Measurements from ENCODE around the gene ZNF408.

The ZNF408 gene

GRCh38 chr11:46722566-46723358 is 21.9 kb downstream of the ZNF408 start:
- peaks cover 6% of the 10 kb centered on the region for H3K4me1 Mint-ChIP-seq (ENCODE audit: low read depth)
- no peak overlapping the region for H3K27ac Mint-ChIP-seq
- H3K36me3 Mint-ChIP-seq (ENCODE audit: low read depth) = no peaks in the 10 kb centered on the region
- no peaks in the 10 kb centered on the region for H3K9me3 Mint-ChIP-seq
- no peak overlapping the region for H3K4me3 Mint-ChIP-seq
- peaks cover 5% of the 10 kb centered on the region for H3K27me3 Mint-ChIP-seq (ENCODE audit: low read depth)

DNA sequence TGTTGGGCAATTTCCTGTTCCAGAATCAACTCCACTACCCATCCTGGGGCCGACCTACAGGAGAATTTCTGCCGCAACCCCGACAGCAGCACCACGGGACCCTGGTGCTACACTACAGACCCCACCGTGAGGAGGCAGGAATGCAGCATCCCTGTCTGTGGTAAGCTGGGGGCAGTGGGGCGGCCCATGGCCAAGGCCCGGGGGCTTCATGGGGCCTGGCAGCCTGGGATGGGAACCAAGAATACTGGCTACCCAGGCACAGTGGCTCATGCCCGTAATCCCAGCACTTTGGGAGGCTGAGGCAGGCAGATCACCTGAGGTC is 22.5 kb downstream of the ZNF408 start:
- no peak overlapping the region for H3K4me3 Mint-ChIP-seq
- H3K27me3 Mint-ChIP-seq (ENCODE audit: low read depth) = peaks cover 5% of the 10 kb centered on the region
- H3K4me1 Mint-ChIP-seq (ENCODE audit: low read depth) = peaks cover 3% of the 10 kb centered on the region
- no peaks in the 10 kb centered on the region for H3K9me3 Mint-ChIP-seq
- no peak overlapping the region for H3K27ac Mint-ChIP-seq
- no peaks in the 10 kb centered on the region for H3K36me3 Mint-ChIP-seq (ENCODE audit: low read depth)

DNA sequence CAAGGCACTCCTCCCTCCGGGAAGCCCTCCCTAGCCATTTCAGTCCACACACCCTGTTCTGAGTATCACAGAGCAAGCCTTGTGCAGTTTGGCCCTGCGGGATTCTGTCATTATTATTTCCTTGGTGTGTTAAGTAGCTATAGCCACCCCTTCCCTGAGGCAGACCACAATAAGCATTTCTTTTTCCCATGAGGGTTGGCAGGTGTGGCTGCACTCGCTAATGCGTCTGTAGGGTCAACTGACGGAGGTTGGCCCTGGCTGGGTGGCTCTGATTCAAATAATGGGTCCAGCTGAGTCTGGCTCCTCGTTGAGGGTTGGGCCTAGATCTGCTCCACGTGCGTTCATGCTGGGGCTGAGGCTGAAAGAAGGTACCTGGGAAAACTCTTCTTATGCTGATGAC is 23.3 kb downstream of the ZNF408 start:
- Mint-ChIP-seq H3K27ac (no peak overlapping the region), H3K9me3 (no peaks in the 10 kb centered on the region), H3K4me3 (no peak overlapping the region), H3K27me3 (ENCODE audit: low read depth) (peaks cover 5% of the 10 kb centered on the region), H3K4me1 (ENCODE audit: low read depth) (no peaks in the 10 kb centered on the region), H3K36me3 (ENCODE audit: low read depth) (no peaks in the 10 kb centered on the region)

DNA sequence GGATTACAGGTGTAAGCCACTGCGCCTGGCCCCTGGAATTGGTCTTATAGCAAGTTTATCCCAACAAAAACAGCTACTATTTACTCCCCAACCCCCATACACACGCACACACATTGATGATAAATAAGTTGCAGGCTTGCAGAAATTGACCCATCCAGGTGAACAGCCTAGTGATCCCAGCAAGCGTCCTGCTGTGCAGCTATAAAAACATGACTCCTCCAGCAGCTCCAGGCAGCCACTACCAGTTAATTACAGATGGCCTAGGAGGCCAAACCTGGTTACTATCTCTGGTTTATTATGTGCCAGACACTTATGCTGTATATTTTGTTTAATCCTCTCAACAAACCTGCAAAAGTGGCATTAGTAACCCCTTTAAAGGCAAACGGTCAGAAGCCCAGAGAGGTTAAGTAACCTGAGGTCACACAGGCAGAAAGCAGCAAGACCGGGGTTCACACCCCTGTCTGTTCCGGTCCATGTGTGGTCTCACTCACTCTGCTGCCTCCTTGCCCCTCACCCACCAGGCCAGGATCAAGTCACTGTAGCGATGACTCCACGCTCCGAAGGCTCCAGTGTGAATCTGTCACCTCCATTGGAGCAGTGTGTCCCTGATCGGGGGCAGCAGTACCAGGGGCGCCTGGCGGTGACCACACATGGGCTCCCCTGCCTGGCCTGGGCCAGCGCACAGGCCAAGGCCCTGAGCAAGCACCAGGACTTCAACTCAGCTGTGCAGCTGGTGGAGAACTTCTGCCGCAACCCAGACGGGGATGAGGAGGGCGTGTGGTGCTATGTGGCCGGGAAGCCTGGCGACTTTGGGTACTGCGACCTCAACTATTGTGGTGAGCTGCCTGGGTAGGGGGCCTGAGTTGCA is 24.7 kb downstream of the ZNF408 start:
- Mint-ChIP-seq H3K27ac (no peak overlapping the region), H3K4me1 (ENCODE audit: low read depth) (no peaks in the 10 kb centered on the region), H3K4me3 (no peak overlapping the region), H3K27me3 (ENCODE audit: low read depth) (peaks cover 5% of the 10 kb centered on the region), H3K9me3 (no peaks in the 10 kb centered on the region), H3K36me3 (ENCODE audit: low read depth) (no peaks in the 10 kb centered on the region)

DNA sequence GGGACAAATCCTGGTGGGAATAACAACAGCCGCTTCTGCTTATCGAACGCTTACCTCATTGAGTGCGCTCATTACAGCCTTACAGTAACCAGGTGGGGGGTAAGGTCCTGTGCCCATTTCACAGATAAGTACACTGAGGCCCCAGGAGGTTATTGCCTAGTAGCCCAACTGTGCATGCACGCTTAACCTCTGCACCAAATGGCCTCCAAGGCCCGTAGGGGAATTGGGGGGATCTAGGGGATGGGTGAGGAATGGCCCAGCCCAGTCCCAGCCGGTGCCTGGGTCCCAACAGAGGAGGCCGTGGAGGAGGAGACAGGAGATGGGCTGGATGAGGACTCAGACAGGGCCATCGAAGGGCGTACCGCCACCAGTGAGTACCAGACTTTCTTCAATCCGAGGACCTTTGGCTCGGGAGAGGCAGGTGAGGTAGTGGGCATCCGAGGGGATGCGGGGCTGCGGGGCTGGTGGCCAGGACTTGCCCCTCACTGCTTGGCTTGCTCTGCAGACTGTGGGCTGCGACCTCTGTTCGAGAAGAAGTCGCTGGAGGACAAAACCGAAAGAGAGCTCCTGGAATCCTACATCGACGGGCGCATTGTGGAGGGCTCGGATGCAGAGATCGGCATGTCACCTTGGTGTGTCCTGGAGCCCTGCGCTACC is 25.5 kb downstream of the ZNF408 start:
- H3K9me3 Mint-ChIP-seq = no peaks in the 10 kb centered on the region
- H3K27ac Mint-ChIP-seq = no peak overlapping the region
- H3K27me3 Mint-ChIP-seq (ENCODE audit: low read depth) = peaks cover 2% of the 10 kb centered on the region
- no peaks in the 10 kb centered on the region for H3K4me1 Mint-ChIP-seq (ENCODE audit: low read depth)
- no peak overlapping the region for H3K4me3 Mint-ChIP-seq
- no peaks in the 10 kb centered on the region for H3K36me3 Mint-ChIP-seq (ENCODE audit: low read depth)

DNA sequence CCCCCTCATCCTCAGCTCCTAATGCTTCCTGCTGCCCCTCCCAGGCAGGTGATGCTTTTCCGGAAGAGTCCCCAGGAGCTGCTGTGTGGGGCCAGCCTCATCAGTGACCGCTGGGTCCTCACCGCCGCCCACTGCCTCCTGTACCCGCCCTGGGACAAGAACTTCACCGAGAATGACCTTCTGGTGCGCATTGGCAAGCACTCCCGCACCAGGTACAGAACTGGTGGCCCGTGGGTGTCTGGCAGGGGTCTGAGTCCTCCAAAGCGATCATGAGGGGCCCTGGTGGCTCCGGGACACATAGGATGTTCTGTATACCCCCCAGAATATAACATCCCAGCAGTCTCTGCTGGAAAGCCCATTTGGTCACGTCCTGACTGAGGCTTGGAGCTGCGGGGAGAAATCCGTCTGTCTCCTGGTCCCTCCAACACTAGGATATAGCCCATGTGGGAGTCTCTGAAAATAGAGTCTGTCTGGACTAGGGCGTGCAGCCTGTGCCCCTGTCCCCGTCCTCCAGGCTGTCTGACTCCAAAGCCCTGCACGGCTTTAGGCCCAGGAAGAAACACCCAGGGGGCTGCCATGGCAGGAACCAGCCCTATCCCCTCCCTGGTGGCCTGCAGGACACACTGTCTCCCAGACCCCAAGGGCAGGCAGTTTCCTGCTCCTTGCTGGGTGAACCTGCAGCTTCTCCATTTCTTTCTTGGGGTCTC is 27.3 kb downstream of the ZNF408 start:
- Mint-ChIP-seq H3K4me1 (ENCODE audit: low read depth) (no peaks in the 10 kb centered on the region), H3K4me3 (no peak overlapping the region), H3K36me3 (ENCODE audit: low read depth) (no peaks in the 10 kb centered on the region), H3K27ac (no peak overlapping the region), H3K27me3 (ENCODE audit: low read depth) (no peaks in the 10 kb centered on the region), H3K9me3 (no peaks in the 10 kb centered on the region)

DNA sequence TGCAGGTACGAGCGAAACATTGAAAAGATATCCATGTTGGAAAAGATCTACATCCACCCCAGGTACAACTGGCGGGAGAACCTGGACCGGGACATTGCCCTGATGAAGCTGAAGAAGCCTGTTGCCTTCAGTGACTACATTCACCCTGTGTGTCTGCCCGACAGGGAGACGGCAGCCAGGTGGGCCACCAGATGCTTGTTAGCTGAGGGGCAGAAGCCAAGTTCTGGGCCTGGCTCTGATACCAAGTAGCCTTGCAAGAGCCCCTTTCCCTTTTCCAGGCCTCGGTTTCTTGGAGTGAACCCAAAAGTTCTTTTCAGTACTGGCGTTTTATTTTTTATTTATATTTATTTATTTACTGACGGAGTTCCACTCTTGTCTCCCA is 27.8 kb downstream of the ZNF408 start:
- Mint-ChIP-seq H3K27me3 (ENCODE audit: low read depth) (no peaks in the 10 kb centered on the region), H3K4me1 (ENCODE audit: low read depth) (no peaks in the 10 kb centered on the region), H3K4me3 (no peak overlapping the region), H3K27ac (no peak overlapping the region), H3K9me3 (no peaks in the 10 kb centered on the region), H3K36me3 (ENCODE audit: low read depth) (no peaks in the 10 kb centered on the region)

- Mint-ChIP-seq H3K27ac (no peak overlapping the region), H3K4me1 (ENCODE audit: low read depth) (no peaks in the 10 kb centered on the region), H3K9me3 (no peaks in the 10 kb centered on the region), H3K4me3 (no peak overlapping the region), H3K27me3 (ENCODE audit: low read depth) (no peaks in the 10 kb centered on the region), H3K36me3 (ENCODE audit: low read depth) (no peaks in the 10 kb centered on the region)
Measured at GRCh38 chr11:46729110-46730027, 28.5 kb downstream of the ZNF408 start.

DNA sequence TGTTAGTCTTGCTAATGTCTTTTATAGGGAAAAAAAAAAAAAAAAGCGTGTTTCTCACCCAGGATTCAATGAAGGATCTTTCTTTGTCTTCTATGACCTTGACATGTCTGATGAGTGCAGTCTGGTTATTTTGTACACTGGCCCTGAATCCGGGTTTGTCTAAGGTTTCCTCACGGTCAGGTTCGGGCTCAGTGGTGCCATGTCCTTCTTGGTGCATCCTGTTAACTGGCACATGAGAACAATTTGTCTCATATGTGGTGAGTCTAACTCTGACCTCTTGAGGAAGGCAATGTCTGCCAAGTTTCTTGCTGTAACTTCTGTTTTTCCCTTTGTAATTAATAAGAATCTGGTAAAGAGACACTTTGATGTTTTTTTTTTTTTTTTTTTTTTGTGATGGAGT is 30.7 kb downstream of the ZNF408 start:
- Mint-ChIP-seq H3K4me3 (no peak overlapping the region), H3K9me3 (no peaks in the 10 kb centered on the region), H3K36me3 (ENCODE audit: low read depth) (no peaks in the 10 kb centered on the region), H3K27ac (no peak overlapping the region), H3K27me3 (ENCODE audit: low read depth) (no peaks in the 10 kb centered on the region), H3K4me1 (ENCODE audit: low read depth) (no peaks in the 10 kb centered on the region)

- Mint-ChIP-seq H3K36me3 (ENCODE audit: low read depth) (no peaks in the 10 kb centered on the region), H3K9me3 (no peaks in the 10 kb centered on the region), H3K4me1 (ENCODE audit: low read depth) (no peaks in the 10 kb centered on the region), H3K4me3 (no peak overlapping the region), H3K27ac (no peak overlapping the region), H3K27me3 (ENCODE audit: low read depth) (no peaks in the 10 kb centered on the region)
Measured at GRCh38 chr11:46733234-46733633, 32.4 kb downstream of the ZNF408 start.

GRCh38 chr11:46736146-46736545 is 35.3 kb downstream of the ZNF408 start:
- no peaks in the 10 kb centered on the region for H3K27me3 Mint-ChIP-seq (ENCODE audit: low read depth)
- H3K27ac Mint-ChIP-seq = no peak overlapping the region
- H3K9me3 Mint-ChIP-seq = no peaks in the 10 kb centered on the region
- H3K36me3 Mint-ChIP-seq (ENCODE audit: low read depth) = no peaks in the 10 kb centered on the region
- H3K4me3 Mint-ChIP-seq = no peak overlapping the region
- H3K4me1 Mint-ChIP-seq (ENCODE audit: low read depth) = no peaks in the 10 kb centered on the region

DNA sequence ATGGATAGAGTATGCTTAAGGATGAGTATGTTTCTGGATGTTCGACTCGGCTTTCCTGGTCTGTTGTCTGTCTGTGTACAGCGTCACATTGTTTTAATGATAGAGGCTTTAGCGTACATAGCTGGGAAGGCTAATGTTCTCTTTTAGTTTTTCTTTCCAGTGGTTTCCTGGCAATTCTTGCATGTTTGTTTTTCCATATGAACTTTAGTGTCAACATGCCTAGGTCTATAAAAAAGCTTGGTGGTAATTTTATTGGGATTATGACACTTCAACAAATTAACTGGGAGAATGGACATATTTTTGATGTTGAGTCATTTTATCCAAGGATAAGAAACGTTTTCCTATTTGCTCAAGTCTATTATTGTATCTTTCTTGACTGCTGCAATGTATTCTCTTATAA is 35.8 kb downstream of the ZNF408 start:
- Mint-ChIP-seq H3K9me3 (no peaks in the 10 kb centered on the region), H3K36me3 (ENCODE audit: low read depth) (peaks cover 4% of the 10 kb centered on the region), H3K27ac (no peak overlapping the region)

DNA sequence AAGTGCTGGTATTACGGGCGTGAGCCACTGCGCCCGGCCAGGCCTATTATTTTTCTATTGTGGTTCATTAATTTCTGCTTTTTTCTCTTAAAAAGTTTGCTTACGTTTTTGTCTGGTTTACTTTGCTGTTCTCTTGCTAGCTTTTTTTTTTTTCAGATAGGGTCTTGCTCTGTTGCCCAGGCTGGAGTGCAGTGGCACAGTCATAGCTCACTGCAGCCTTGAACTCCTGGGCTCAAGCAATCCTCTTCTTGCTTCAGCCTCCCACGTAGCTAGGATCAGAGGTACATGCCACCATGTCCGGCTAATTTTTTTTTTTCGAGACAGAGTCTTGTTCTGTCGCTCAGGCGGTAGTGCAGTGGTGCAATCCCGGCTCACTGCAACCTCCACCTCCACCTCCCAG is 36.9 kb downstream of the ZNF408 start:
- no peaks in the 10 kb centered on the region for H3K9me3 Mint-ChIP-seq
- H3K4me3 Mint-ChIP-seq = no peak overlapping the region
- H3K4me1 Mint-ChIP-seq (ENCODE audit: low read depth) = no peaks in the 10 kb centered on the region
- peaks cover 15% of the 10 kb centered on the region for H3K36me3 Mint-ChIP-seq (ENCODE audit: low read depth)
- H3K27me3 Mint-ChIP-seq (ENCODE audit: low read depth) = no peaks in the 10 kb centered on the region
- H3K27ac Mint-ChIP-seq = no peak overlapping the region

More for the DNA sequence above, 35.8 kb downstream of the ZNF408 start:
- Mint-ChIP-seq H3K4me3 (no peak overlapping the region), H3K4me1 (ENCODE audit: low read depth) (no peaks in the 10 kb centered on the region), H3K27me3 (ENCODE audit: low read depth) (no peaks in the 10 kb centered on the region)

DNA sequence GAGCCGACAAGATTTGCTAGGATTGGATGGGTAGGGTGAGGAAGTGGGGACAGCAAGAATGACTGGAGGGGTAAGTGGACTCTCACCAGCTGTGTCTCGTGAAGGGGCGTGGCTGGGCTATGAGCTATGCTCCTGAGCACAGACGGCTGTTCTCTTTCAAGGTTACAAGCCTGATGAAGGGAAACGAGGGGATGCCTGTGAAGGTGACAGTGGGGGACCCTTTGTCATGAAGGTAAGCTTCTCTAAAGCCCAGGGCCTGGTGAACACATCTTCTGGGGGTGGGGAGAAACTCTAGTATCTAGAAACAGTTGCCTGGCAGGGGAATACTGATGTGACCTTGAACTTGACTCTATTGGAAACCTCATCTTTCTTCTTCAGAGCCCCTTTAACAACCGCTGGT is 38.1 kb downstream of the ZNF408 start:
- Mint-ChIP-seq H3K27me3 (ENCODE audit: low read depth) (no peaks in the 10 kb centered on the region), H3K36me3 (ENCODE audit: low read depth) (peaks cover 21% of the 10 kb centered on the region), H3K27ac (no peak overlapping the region), H3K4me1 (ENCODE audit: low read depth) (no peaks in the 10 kb centered on the region), H3K4me3 (no peak overlapping the region), H3K9me3 (no peaks in the 10 kb centered on the region)

Data from T-helper 1 cell treated with Interleukin-12 subunit alpha and Interleukin-12 subunit beta and Interleukin-4 antibody, amounts not matched to agents 30 μg/mL and 1 μg/mL, for 36 hours (primary cell).